LoVo (cell line): ENCODE data around the gene IFI44L.

Experiments used
- DNase-seq: peaks from one replicate; pipeline ENCODE4 v3.0.0-alpha.2; 2016; ENCODE audit warnings: low spot score

IFI44L gene

GRCh38 chr1:78641558-78641957 lies 21.3 kb downstream of the IFI44L start:
- no peak for DNase-seq

- no peak for DNase-seq
These were observed 25.5 kb downstream of the IFI44L start for GRCh38 chr1:78645723-78646122.

- DNase-seq, result no peak
These were observed 27.0 kb downstream of the IFI44L start for GRCh38 chr1:78647238-78647637.

DNA sequence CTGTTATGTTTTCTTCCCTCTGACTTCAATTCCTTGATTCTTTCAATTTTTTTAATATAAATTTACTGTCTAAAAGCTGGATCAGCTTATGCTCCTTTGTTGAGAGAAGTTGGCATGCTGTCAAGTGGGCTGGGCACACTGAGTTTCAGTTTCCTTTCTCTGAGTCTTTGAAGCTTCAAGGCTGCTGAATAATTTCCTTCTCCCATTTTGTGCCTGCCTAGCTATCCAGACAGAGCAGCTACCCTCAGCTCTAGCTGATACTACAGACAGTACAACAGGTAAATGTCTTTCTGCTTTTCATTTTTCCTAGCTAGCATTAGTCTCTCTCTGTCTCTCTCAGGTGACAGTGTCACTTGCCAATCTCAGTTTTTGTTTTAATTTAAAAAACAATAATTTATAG lies 29.4 kb downstream of the IFI44L start, which contains the start of gene IFI44:
TSS of gene IFI44 (plus strand) at position 204 of the 400 bp plus-strand sequence. CDS start 365 bp downstream, outside the sequence.
- peak; percentile 66 for DNase-seq

GRCh38 chr1:78650114-78650660 lies 29.9 kb downstream of the IFI44L start:
- no peak for DNase-seq

- DNase-seq, result no peak
These were observed 31.0 kb downstream of the IFI44L start for GRCh38 chr1:78651241-78651640.

DNA sequence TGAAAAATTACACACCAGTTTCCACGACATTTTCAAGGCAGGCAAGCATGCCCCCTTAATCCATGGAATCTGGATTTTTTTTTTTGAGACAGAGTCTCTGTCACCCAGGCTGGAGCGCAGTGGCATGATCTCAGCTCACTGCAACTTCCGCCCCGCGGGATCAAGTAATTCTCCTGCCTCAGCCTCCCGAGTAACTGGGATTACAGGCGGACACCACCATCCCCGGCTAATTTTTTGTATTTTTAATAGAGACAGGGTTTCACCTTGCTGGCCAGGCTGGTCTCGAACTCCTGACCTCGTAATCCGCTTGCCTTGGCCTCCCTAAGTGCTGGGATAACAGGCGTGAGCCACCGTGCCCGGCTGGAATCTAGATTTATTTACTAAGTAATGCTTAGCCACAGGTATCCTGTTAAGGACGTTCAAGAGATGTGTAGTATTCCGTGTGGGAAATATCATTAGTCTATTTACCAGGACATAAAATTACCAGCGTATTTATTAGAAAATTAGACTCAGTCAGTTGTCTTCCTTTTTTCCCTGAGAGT lies 31.8 kb downstream of the IFI44L start:
- DNase-seq, result no peak

GRCh38 chr1:78658901-78659300 lies 38.7 kb downstream of the IFI44L start:
- DNase-seq, result no peak

DNA sequence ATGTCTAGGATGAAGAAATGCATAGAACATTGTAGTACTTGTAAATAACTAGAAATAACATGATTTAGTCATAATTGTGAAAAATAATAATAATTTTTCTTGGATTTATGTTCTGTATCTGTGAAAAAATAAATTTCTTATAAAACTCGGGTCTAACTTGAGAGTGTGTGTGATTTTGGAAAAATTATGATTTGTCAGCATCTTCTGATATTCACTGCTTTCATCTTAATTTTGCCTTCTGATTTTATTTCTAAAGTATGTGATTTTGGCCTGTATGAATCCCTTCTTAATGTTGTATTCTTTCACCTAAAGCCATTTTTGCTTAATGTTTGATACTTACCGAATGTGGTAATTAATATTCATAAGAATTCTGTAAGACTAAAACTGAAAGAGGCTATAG lies 43.7 kb downstream of the IFI44L start:
- no peak for DNase-seq

DNA sequence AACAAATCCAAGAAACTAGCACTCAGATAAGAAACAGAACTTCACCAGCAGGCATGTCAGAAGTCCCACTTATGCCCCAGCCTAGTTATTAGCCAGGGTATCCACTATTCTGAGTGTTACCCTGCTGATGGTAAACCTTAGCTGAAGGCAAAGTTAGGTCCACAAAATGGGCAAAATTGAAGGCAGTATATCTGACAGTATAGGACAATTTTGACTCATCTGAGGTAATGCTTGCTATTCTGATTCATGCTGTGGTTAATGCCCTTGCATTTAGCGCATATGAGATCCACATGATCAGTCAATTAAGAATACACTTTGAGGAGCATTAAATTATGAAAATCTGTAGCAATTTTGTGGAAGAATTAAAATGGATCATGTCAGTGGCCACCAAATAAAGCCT lies 44.5 kb downstream of the IFI44L start:
- DNase-seq, result no peak

DNA sequence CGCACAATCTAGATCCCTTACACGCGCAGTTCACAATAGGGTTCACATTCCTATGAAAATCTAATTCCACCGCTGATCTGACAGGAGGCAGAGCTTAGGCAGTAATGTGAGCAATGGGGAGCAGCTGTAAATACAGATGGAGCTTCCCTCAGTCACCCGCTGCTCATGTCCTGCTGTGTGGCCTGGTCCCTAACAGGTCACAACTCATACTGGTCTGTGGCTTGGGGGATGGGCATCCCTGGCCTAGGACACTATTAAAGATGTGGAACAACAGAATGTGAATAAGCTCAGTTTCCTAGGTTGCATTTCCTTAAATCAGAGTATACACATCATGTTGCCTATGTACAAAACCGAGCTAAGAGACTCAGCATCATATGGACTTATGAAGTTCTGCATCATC lies 45.6 kb downstream of the IFI44L start:
- DNase-seq, result no peak

DNA sequence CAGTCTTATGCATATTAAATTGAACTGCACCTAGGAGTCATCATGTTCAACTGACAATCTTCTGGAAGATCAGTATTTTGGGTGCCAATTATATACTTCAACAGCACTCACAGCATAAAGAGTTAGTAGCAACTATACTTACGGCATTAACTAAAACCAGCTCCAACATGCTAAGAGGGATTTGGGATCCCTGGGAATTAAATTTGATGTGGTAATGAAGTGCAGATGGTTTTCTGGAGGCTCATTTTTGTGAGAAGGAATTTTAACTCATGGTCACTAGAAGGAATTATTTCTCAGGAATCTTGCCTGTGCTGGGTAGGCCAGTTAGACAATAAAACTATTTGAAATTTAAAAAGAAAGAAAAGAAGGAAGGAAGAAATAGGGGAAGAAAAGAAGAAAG lies 47.7 kb downstream of the IFI44L start:
- DNase-seq, result no peak

DNA sequence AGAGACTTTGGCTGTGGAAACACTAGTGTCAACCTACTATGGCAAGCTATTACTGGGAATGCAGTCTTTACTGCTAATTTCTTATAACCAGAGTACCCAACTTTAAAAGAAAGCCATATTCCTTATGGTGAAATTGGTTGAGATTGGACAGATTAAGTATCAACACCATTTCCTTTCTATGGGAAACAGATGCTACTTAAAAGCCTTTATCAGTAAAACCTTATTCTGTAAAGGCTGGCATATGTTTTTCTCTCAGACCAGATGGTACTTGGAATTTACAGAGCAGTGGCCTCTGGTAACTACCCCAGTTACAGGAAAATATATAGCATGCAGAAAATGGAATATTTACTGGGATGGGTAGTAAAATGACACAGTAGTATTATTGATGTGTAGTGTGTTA lies 48.2 kb downstream of the IFI44L start:
- DNase-seq, result no peak

- DNase-seq, result no peak
These were observed 52.2 kb downstream of the IFI44L start for GRCh38 chr1:78672428-78672827.

GRCh38 chr1:78673120-78673519 lies 52.9 kb downstream of the IFI44L start:
- no peak for DNase-seq

DNA sequence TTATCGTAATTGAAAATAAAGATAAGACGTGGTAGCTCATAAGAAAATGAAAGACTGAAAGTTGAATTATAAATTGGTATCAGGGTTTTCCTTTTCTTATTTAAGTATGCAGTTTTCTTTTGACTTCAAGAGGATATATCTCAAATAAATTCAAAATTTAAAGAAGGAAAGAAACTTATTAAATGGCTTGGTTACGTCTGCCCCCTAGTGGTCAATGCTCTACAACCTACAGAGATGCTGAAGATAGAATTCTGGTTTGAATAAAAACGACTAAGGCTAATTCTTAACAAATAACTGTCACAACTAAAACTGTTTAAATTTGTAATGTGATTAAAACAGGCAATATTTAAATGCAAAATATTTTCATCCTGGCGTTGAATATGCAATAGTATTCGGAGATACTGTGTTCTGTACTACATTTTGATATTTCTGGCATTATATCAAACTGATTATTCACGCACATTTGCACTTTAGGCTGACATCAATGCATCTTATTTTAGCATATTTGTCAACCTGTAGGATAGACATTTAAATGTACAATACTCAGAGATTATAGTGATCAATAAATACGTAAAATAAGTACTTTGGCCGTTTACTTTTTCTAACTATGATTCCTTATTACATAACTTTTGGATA lies 56.2 kb downstream of the IFI44L start:
- peak; percentile 65 for DNase-seq

- DNase-seq, result no peak
These were observed 56.7 kb downstream of the IFI44L start for GRCh38 chr1:78676993-78677392.

DNA sequence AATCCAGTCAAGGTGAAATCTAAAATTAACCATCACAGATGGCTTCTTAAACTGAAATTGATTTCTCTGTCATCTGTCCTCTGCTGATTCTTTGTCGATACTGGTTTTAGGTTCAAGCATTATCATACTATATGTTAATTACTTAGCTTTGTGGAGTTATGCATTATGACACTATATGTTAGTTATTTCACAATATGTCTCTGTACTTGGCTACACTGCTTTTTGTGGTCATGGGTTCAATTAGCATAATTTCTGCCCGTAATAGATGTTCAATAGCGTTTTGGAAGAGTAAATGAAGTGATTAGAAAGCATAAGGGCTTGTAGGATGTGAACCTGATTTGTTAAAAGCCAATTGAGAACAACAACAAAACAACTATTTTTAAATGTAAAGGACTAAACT lies 57.5 kb downstream of the IFI44L start:
- no peak for DNase-seq

DNA sequence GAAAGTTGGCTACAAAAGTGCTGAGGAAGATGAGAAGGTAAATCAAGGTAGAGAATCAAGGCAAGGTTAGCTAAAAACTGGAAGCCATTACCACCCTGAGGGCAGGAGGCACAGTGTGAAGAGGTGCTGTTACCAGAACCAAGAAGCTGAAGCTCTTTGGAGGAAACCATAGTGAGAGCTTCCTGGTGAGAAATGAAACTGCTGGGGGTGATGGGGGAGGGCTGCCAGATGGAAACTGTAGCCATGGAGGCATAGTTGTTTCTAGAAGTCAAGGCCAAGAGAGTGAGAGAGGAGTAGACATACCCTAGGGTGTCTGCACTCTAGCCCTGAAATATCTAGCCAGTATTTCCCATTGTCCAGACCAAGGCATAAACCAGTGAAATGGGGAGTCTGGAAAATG lies 58.1 kb downstream of the IFI44L start:
- no peak for DNase-seq

DNA sequence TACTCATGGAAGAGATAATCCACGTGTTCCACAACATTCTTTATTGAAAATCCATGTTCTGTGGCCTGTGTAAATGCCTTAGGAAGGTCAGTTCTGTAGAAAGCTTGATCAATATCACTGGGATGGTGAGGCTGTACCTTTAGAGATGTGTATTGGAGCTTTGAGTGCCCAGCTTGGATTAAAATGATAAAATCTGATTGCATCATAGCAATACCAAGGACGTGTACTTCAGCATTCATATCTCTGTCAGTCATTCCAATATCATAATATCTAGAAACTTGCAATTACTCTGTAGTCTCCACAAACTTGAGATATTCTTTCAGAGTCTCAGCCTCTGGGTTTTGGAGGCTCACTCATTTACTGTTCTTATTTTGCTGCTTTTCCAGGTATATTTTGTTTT lies 61.0 kb downstream of the IFI44L start:
- DNase-seq, result no peak

GRCh38 chr1:78682496-78682895 lies 62.2 kb downstream of the IFI44L start:
- DNase-seq, result no peak

GRCh38 chr1:78683079-78683478 lies 62.8 kb downstream of the IFI44L start:
- no peak for DNase-seq

DNA sequence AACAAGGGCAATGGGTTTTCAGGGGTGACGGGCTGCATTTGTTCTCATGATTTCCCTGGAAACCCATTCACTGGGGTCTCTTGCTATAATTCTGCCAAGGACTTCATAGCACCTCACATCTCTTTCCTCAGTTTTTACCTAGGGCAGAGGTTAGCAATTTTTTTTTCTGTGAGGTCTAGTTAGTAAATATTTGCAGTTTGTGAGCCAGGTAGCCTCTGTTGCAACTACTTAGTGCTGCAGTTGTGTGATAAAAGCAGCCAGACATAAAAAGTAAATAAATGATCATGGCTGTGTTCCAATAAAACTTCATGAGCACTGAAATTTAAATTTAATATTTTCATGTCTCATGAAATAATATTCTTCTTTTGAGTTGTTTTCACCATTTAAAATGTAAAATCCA lies 67.1 kb downstream of the IFI44L start:
- no peak for DNase-seq

- no peak for DNase-seq
These were observed 67.7 kb downstream of the IFI44L start for GRCh38 chr1:78687914-78688313.
